Left ventricle myocardium inferior (tissue), 1 donor: ENCODE data around the gene MGRN1. TPM values are rescaled to one million over a fixed set of nuclear protein-coding genes. Genes with fewer than 3 reads are reported as not detected.

Source experiments
- DNase-seq: peaks from one replicate; pipeline ENCODE4 v3.0.0-alpha.2; 2020
- H3K27ac ChIP-seq: fragments of 200-600 bp; replicated peaks from 2 replicates; pipeline ENCODE4 v1.8.0; 2021
- H3K27me3 ChIP-seq: fragments of 200-600 bp; 2 replicates; pipeline ENCODE4 v1.8.0; 2021; ENCODE audit warnings: low read depth
- H3K36me3 ChIP-seq: fragments of 200-600 bp; 2 replicates; pipeline ENCODE4 v1.8.0; 2021
- H3K4me1 ChIP-seq: fragments of 200-600 bp; 2 replicates; pipeline ENCODE4 v1.8.0; 2021
- H3K4me3 ChIP-seq: fragments of 200-600 bp; 2 replicates; pipeline ENCODE4 v1.8.0; 2021; ENCODE audit warnings: mild to moderate bottlenecking, moderate library complexity
- H3K9me3 ChIP-seq: fragments of 200-600 bp; replicated peaks from 2 replicates; pipeline ENCODE4 v1.8.0; 2021
- CTCF ChIP-seq: fragments of 200-600 bp; IDR thresholded peaks from 2 replicates; pipeline ENCODE4 v1.8.0; 2021; ENCODE audit warnings: antibody characterized with exemption, mild to moderate bottlenecking, borderline replicate concordance
- intact Hi-C: fragments of 100-400 bp; cut with micrococcal nuclease; formaldehyde crosslinking; loops from one replicate; pipeline ENCODE4 v1.11.0; 2022
- total RNA-seq: library from RNA; stranded (reverse); fragmentation: NEBNext Ultra II Directional; extraction: Animal tissue kit (Norgen Biotek cat#: 25700); gene quantifications from one replicate; pipeline ENCODE4 v1.2.1, GENCODE V29; 2021
- donor health status: DM: no; HTN: yes; CAD: no; lungs with severe emphysema.

Gene MGRN1
- total RNA-seq, 1 donor from 2014 or later, result 30.5 TPM

DNA sequence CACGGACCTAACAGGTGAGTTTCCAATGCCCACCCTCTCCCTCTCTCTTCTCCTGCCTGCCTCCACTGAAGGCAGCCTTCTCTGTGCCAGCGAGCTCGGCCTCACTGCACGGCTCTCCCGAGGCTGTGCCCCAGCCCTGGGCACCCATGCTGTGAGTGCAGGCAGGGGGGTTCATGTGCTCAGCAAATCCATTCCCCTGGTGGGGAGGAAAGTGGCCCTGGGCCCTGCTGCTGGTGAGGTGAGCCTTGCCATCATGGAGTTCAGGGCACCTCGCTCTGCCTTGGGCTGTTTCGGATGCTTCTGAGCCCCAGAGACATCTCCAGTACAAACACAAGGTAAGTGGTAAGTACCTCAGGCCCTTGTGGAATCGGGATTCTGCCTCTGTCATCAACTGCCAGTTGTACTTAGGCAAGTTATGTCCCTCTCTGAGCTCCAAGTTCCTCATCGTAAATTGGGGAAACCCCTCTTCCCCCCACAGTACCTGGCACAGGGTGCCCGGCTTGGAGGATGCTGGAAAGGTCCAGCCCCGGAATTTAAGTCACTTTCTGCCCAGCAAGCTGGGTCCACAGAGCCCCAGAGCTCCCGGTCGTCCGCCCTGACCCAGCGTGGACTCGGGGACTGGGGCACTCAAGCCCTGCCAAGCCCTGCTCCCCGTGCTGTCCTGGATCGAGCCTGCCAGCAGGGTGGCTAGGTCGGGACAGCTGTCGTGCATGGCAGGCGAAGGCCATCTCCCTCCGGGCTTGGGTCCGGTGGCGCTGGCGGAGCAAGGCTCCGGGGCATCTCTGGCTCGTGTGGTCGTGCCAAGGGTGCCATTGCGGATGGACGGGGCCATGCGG lies 68.1 kb downstream of the MGRN1 start:
- H3K9me3 ChIP-seq, result no peaks in the 10 kb centered on the region
- H3K27ac ChIP-seq, result peak overlapping the region; percentile 92
- no peak for DNase-seq
- no peaks in the 10 kb centered on the region for H3K27me3 ChIP-seq
- H3K4me1 ChIP-seq, result peaks cover 59% of the 10 kb centered on the region
- H3K4me3 ChIP-seq, result peak overlapping the region; percentile 100
- H3K36me3 ChIP-seq, result peaks cover 32% of the 10 kb centered on the region
- intact Hi-C loops, result no loop called here
- no peak for TF ChIP-seq CTCF

DNA sequence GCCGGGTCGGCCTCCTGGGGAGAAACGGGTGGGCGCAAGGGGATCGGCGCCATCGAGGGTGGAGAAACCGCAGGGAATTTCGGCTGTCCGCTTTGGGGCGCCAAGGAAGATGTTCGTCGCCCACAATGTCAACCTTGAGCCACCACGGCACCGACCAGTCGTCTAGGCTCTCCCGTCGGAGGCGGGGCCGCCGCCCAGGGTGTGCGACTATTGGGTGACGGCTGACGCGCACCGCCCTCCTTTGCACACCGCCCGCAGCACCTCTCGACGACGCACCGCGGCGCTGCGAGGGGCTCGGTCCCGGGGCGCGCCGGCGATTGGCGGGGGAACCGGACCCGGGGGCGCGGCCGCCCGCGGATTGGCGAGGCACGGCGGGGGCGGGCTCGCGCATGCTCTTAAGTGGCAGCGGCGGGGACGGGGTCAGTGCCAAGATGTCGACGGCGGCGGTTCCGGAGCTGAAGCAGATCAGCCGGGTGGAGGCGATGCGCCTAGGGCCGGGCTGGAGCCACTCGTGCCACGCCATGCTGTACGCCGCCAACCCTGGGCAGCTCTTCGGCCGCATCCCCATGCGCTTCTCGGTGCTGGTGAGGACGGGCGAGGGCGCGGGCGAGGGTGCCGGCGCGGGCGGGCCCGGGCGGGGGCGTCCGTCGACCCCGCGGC lies 68.8 kb downstream of the MGRN1 start, which contains the start of gene NUDT16L1:
TSS of gene NUDT16L1 (plus strand) at position 267 of the 660 bp plus-strand sequence. CDS start at position 432, 165 bp downstream.
- Histone ChIP-seq H3K9me3 (no peaks in the 10 kb centered on the region), H3K4me1 (peaks cover 52% of the 10 kb centered on the region), H3K27me3 (no peaks in the 10 kb centered on the region), H3K36me3 (peaks cover 39% of the 10 kb centered on the region), H3K4me3 (peak within 1 kb of the TSS; percentile 100), H3K27ac (peak within 1 kb of the TSS; percentile 92)
- DNase-seq, result peak; percentile 97
- intact Hi-C loops, result no loop called here
- peak; percentile 48 for TF ChIP-seq CTCF

DNA sequence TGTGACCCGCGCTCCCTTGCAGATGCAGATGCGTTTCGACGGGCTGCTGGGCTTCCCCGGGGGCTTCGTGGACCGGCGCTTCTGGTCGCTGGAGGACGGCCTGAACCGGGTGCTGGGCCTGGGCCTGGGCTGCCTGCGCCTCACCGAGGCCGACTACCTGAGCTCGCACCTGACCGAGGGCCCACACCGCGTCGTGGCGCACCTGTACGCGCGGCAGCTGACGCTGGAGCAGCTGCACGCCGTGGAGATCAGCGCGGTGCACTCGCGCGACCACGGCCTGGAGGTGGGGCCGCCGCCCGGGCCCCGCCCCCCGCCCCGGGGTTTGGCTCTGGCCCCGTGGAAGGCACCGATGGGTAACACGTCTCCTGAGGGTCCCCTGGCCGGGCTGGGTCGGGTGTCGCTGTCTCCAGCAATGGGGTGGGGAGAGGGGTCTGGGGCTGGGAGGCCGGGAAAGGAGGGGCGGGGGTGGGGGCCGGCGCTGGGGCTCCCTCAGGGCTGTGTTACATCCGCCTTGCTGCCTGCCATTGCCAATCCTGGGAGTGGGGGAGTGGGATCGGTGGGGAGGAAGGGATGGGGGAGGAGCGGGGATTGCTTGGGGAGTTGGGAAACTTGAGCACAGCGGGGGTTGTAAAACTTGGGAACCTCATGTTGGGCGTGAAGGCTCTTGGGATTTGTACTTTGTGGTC lies 69.5 kb downstream of the MGRN1 start:
- peak overlapping the region; percentile 92 for H3K27ac ChIP-seq
- DNase-seq, result peak; percentile 49
- no peaks in the 10 kb centered on the region for H3K27me3 ChIP-seq
- peaks cover 50% of the 10 kb centered on the region for H3K4me1 ChIP-seq
- intact Hi-C loops, result no loop called here
- TF ChIP-seq CTCF, result no peak
- H3K4me3 ChIP-seq, result peak overlapping the region; percentile 100
- H3K9me3 ChIP-seq, result no peaks in the 10 kb centered on the region
- H3K36me3 ChIP-seq, result peaks cover 41% of the 10 kb centered on the region

GRCh38 chr16:4694642-4695451 lies 70.2 kb downstream of the MGRN1 start:
- Histone ChIP-seq H3K4me3 (peak overlapping the region; percentile 100), H3K4me1 (peaks cover 50% of the 10 kb centered on the region), H3K27ac (peak overlapping the region; percentile 92), H3K36me3 (peaks cover 43% of the 10 kb centered on the region), H3K27me3 (no peaks in the 10 kb centered on the region), H3K9me3 (no peaks in the 10 kb centered on the region)
- intact Hi-C loops, result no loop called here
- peak; percentile 23 for TF ChIP-seq CTCF
- DNase-seq, result peak; percentile 55
